ENCODE data around the gene NRG3.

DNA sequence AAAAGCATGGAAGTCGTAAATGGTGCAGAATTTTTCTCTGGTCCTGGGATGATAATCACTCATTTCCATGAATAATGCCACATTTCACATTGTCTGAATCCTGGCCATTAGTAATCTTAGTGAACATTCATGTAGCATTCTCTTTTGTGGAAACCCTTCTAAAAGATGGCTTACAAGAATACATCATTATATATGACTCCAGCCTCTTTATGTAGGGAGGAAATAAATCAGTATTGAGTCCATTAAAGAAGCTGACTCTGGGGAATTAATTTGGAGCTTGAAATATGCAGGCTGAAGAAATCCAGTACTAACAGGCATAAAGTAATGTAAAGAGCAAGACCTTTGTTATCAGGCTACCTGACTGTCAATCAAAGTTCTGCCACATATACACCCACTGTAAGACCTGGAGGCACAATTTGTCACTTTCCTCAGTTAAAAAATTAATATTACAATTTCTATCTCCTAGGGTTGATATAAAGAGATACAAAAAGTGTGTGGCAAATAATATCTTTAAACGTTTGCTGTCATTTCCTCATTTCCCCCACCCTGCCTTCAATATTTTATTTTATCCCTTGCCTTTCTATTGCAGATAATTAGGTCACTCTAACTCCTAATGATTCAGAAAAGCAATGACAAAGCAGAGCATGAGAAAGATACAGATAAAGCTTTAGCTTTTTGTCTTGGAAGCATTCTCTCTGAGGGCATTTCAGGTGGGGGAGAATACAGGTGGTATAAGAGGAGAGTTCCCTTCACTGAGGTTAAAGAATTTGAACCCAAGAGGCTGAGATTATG, 1142.3 kb downstream of the NRG3 start:
- TF ChIP-seq, protein P1, sequence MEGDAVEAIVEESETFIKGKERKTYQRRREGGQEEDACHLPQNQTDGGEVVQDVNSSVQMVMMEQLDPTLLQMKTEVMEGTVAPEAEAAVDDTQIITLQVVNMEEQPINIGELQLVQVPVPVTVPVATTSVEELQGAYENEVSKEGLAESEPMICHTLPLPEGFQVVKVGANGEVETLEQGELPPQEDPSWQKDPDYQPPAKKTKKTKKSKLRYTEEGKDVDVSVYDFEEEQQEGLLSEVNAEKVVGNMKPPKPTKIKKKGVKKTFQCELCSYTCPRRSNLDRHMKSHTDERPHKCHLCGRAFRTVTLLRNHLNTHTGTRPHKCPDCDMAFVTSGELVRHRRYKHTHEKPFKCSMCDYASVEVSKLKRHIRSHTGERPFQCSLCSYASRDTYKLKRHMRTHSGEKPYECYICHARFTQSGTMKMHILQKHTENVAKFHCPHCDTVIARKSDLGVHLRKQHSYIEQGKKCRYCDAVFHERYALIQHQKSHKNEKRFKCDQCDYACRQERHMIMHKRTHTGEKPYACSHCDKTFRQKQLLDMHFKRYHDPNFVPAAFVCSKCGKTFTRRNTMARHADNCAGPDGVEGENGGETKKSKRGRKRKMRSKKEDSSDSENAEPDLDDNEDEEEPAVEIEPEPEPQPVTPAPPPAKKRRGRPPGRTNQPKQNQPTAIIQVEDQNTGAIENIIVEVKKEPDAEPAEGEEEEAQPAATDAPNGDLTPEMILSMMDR (IDR thresholded peaks at IDR 0.05; ENCODE audit: low read depth, low read length, poor library complexity, severe bottlenecking), result no peak
- TF ChIP-seq EZH2phosphoT487 (IDR thresholded peaks at IDR 0.05; ENCODE audit: borderline replicate concordance, low read length), result no peak

Measured in DOHH2 (cell line).